GM19035 (cell line): ENCODE results near the gene WDR1.

Source experiments
- ATAC-seq: cut with Tn5 transposase; IDR thresholded peaks from one replicate; pipeline ENCODE4 v1.9.1; 2021; ENCODE audit not compliant: unreplicated experiment

WDR1 gene

DNA sequence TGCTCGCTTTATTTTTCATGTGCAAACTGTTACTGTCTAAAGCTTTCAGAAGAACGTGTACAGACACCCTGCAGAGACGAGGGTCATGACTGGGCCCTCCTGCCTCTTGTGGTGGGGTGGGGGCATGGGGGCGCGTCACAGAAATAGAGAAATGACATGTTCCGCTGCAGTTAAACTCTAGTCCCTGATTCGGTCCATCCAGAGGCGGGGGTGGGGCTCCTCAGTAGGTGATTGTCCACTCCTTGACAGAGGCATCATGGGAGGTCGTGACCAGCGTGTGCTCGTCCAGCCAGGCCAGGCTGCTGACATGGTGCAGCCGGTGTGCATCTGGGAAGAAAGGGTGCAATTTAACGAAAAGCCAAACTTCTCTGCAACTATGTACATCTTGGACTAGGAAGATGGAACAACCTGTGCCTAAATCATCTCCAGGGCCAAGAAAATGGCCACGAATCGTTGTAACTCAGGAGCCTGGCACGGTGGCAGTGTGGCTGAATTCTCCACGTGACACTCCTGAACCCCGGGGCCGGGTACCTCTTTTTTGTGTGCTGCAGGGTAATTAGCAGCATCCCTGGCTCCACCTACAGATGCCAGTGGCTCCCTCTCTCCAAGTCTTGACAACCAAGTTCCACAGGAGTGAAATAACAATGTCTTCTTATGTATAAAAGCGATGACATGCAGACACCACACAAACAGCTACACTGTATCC, 41.3 kb downstream of the WDR1 start:
- no peak for ATAC-seq

DNA sequence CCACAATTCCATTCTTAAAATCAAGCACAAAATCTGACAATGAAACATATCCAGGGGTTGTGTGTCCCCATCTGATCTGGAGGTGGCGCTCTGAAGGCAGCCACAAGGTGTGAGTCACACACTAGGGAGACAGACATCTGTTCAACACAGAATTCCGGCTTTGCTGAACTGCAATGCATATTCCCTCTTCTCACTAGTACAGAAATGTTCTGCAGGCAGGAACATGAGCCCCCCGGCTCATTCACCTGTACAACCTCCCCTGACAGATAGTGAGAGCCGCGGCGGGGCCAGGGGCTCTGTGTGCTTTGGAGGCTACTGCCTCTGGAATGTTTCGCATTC, 41.9 kb downstream of the WDR1 start:
- no peak for ATAC-seq

DNA sequence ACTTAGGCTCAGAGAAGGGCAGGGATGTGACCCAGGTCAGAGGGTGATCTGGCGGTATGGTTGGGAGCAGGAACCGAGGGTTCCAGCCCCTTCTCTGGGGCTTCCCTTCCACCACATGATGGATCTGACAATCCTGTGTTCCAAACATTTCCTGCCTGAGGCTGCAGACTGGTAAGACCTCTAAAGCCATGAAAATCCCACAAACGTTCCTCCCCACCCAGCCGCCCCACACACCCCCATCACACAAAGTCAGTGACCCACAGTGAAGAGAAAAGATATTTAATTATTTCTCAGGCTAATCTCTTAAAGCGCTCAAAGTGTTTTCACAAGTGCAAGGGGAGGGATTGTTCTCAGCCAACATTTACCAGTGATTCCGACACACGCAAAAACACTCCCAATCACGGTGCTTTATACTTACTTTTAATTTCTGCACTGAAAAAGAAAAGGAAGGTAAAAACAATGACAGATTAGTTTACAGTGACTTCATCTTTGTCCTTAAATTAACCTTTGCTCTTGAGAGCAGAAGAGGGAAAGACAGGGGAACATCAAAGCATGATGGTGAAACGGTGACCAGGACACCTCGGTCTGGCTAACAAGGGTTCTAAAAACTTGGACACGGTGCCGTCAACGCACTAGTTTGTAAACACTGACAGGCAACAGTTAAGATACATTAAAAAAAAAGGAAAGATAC, 42.4 kb downstream of the WDR1 start:
- no peak for ATAC-seq

DNA sequence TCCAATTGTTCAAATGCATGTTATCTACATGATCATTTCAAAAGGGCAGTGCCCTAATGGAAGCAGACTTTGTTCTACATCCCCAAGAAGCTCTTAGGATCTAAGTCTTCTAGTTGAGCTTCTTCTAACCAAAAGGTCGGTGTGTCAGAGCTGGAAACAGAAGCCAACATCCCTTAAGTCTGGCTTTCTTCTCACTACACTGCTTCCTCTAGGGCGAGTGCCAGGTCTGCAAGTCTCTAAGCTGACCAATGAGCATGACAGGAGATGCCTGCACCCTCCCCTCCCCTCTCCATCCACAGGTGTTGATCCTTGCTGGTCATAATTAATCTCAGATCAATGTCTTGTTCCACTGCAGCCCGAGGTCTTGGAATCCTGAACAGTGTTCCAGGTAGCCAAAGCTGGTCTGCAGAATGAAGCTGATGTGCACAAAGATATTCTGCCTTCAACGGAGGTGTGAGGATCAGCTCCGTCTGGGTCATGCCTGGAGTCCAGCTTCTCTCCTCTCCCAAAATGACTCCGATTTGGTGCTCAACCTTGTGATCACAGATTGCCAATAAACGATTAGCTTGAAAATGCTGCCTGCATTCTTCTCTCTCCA, 44.1 kb downstream of the WDR1 start:
- no peak for ATAC-seq

DNA sequence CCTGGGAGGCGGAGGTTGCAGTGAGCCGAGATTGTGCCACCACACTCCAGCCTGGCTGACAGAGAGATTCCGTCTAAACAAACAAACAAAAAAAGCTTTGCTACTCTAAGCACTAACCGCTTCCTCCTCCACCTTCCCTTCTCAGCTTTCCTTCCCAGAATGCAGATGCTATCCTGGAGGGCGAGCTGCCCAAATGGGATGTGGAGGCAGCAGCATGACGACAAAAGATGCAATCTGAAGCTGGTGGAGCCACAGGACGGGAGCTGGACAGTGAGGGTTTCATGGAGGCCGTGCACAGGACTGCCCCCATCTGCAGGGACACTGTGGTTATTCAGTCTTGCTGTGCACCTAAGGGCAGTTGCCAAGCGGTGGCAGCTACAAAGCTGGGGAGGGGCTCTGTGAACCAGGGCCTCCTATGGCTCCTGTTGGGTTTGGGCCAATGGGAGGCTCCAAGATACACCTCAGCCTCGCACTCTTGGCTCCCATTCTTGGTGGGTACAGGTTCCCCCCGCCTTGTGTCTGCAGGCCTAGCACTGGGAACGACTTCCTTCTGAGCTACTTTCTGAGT, 47.4 kb downstream of the WDR1 start:
- no peak for ATAC-seq

DNA sequence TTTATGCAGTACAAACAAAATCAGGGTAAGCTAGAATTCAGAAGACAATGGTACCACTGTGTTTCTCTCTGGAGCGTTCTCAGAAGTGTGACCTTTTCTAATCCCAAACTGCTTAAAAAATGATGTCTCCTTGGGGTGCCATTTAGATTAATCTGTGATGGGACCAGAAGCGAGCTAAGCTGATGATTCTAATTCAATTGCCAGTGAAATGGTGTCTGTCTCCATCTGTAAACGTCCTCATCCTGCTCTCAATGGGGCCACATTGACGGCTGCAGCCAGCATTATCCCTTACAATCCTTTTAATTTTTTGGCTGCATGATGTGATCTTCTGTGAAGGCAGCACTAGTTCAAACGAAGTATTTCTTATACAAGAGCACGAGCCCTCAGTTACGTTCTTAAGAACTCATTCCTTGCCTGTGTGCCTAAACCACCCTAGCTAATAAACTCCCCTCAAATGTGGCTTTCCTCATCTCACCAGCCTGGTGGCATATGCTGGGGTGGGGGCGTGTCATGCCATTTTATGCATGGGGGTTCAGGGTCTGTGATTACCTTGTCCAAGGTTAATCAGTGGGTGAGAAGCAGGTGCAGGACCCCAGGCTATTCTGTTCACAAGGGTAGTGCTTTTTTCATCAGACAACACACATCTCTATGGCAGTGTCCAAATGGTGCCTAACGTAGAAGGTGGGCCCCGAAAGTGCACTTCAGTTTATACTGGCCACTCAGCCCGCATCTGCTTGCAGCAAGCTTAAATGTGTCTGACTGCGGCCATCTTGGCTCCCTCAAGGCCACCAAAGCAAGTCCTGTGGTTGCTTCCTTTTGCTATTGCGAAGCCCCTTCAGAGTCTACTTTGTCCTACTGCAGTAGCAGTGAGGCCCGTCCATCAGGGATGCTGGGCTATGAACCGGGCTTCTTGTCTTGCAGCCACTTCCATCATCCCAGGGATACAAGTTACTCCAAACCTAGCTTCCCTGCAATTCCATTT, 49.6 kb downstream of the WDR1 start:
- no peak for ATAC-seq

DNA sequence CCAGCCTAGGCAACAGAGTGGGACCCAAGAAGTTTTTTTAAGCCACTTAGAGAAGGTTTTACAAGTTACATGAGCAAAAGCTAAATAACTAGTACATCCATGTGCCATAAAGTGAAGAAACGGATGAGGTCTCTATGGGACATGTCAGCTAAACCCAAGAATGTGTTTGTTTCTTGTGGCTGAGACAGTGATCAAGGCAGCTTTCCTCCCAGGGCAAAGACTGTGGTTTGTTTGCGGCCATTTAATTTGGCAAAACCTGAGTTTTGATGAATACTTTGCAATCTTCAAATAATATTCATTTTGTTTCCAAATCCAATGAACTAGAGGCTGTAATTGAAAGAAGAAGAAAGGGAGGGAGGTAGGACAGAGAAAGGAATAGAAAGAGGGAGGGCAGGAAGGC, 50.4 kb downstream of the WDR1 start:
- ATAC-seq: no peak

DNA sequence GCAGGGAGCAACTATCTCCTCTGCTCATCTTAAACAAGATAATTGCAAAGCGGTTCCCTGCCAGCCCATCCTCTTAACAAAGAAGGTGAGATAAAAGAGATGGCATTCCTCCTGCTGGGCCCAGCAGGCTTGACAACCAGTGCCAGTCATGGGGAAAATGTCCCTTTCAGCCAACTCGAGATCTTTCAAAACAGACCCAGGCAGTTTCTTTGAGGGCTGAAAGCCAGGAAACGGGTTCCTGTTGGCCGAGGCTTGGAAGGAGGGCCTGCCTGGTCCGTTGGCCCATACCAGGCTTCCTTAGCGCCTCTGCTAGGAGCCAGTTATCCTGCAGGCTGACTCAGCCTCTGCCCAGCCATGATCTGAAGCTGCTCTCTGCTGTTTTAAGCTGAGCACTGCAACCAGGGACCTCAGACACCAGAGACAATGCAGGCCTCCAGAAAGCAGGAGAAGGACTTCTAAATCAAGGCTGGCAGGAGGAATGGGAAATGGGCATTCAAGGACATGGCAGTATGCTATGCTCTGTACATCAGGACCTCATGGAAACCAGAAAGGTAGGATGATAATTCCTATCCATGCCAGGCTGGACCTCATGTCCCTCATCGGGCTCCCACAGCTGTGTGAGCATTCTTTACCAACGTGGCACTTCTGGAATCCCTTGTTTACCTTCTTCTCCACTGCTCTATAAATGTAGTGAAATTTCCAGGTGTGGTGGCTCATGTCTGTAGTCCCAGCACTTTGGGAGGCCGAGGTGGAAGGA, 52.9 kb downstream of the WDR1 start:
- ATAC-seq: no peak

DNA sequence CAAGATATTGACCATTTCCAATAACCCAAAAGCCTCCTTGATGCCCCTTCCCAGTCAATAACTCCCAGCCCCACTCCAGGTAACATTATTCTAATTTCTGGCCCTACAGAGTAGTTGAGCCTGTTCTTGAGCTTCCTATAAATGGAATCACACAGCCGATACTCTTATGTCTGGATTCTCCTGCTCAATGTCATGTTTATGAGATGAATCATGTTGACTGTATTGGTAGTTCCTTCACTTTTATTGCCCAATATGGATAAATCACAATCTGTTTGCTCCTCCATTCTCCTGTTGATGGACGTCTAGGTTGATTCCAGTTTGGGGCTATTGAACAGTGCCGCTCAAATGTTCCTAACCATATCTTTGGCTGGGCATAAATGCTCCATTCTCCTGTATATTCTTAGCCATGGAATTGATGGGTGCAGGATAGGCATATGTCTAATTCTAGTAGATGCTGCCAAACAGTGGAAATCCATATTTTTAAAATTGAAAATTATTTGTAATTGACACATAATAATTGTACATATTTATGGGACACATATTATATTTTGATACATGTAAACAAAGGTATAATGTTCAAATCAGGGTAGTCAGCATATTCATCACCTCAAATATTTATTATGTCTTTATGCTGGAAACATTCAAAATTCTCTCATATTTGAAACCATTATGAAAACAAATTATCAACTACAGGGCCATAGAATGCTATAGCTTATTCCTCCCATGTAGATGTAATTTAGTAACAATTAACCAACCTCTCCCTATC, 54.8 kb downstream of the WDR1 start:
- ATAC-seq: no peak

DNA sequence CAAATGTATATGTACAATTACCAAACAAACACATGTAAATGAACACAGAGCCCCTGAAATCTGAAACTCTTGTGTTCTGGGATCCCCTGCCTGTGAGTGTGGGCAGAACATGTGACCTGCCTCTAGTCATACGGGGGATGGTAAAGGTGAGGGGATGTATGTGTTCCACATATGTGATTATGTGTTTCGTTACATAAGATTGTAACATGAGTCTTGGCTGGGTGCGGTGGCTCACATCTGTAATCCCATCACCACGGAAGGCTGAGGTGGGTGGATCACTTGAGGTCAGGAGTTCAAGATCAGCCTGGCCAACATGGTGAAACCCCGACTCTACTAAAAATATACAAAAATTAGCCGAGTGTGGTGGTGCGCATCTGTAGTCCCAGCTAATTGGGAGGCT, 58.2 kb downstream of the WDR1 start:
- no peak for ATAC-seq

DNA sequence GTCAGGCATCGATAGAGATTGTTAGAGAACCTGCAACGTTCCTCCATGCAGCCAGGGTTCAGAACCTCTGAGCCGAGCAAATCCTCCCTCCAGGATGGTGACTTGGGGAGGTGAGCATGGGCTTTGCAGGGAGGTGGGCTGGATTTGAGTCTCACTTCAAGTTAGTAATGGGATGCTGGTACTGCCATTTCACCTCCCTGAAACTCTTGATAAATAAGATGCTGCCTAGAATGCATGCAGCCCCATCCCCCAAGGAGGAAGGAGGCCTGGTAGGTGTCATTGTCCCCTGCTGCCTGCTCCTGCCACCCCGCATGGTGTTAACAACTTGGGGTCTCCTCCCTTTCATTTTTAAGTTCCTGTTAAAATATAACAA, 59.6 kb downstream of the WDR1 start:
- ATAC-seq: no peak

DNA sequence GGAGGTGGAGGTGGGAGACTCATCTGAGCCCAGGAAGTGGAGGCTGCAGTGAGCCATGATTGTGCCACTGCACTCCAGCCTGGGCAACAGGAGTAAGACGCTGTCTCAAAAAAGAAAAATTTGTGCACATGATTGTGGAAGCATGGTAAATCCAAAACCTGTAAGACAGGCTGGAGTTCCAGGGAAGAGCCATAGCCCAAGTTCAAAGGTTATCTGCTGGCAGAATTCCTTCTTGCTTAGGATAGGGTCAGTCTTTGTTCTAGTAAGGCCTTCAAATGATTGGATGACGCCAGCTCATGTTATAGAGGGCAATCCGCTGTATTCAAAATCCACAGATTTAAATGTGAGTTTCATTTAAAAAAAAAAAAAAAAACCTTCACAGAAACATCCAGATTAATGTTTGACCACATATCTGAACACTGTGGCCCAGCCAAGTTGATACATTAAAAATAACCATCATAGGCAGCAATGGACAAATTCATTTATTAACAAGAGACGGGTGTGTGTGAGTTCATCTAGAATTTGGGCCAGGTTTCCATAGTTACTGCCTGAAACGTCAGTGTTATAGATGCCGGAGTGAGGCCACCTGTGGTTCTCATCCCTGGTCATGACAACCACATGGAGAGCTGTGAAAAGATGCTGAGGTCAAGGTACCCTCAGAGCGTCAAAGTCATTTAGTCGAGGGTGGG, 60.1 kb downstream of the WDR1 start:
- ATAC-seq: no peak

DNA sequence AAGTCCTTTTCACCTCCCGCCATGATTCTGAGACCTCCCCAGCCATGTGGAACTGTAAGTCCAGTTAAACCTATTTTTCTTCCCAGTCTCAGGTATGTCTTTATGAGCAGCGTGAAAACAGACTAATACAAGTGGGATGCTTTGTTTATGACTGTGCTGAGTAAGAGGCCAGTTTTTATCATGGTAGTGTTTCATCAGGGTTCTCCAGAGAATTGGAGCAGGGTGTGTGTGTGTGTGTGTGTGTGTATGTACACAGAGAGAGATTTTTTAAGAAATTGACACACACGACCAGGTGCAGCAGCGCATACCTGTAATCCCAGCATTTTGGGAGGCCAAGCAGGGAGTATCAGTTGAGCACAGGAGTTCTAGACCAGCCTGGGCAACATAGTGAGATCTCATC, 60.7 kb downstream of the WDR1 start:
- no peak for ATAC-seq

DNA sequence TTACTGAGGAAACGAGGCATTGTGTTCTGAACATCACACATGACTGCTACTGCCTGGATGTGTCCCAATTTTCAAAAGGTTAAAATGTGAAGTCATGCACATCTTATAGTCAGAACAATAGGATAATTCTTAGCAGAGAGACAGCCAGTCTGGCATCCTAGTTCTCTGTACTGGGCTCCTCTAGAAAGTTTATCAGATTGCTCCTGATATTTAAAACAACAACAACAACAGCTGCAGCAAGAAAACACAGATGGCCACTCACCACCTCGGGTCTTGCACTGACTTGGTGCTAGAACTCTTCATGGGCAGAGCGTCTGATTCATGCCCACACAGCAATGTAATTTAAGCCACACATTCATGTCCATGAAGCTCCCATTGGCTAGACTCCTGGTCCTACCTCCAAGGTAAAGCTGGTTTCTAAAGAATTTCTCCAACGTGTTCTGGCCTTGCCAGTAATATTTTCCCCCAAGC, 62.0 kb downstream of the WDR1 start:
- no peak for ATAC-seq

DNA sequence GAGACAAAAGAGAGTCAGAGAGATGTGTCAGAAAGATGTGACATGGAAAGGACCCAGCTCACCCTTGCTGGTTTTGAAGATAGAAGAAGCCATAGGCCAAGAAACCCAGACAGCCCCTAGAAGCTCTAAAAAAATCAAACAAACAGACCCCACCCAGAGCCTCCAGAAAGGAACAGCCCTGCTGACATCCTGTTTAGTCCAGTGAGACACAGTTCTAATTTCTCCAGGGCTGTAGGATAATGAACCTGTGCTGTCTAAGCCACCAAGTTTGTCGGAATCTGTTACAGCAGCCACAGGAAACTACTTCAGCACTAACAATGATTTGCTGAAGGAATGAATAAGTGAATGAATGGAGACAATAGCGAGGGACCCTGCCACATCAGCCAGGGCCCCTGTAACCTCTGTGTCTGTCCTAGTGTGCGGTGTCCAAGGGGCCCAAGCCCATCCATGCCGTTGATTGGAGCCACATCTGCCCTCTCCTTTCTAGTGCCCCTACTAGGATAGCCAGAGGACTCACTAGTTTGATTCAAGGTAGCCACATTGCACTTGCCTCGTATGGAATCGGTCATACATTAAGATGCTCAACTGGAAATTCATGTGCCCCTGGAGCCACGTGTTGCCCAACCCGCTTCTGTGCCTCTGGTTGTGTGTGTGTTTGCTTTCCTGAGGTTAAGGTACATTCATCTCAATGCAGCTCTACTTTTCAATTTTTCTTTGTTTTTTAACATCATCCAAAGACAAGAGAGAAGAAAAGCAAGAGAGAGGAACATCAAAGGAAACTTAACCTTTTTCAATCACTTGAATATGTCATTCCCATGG, 62.8 kb downstream of the WDR1 start:
- ATAC-seq: no peak

DNA sequence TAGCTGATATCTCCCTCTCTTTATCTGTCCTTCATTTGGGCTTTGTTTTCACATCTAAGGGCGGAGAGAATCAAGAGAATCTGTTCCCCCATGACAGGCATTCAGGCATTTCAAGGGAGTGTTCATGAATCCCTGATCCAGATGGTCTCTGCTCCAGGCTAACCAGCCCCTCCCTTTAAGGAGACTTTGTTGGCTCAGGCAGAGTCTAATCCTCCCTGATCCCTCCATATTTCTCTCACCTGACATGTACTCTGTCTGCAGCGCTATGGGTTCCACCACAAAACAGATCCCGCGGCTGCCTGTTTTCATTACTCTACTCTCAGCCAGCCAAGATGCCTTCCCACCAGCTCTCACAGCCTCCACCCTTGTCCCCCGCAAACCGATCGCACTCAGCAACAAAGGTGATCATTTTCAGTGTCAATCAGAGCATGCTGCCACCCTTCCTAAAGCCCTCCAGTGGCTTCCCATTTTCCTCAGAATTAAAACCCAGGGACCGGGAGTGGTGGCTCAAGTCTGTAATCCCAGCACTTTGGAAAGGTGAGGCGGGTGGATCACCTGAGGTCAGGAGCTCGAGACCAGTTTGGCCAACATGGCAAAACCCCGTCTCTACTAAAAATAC, 65.0 kb downstream of the WDR1 start:
- ATAC-seq: no peak

DNA sequence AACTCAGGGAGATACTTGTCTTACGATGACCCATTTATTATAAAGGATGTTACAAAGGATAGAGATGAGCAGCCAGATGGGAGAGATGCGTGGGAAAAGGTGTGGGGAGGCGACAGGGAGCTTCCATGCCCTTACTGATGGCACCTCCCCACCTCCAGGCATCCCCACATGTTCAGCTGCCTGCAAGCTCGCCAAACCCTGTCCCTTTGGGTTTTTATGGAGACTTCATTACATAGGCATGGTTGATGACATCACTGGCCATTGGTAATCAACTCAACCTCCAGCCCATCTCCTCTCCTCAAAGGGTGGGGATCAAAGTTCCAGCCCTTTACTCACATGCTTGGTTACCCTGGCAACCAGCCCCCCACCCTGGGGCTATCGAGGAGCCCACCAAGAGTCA, 65.9 kb downstream of the WDR1 start:
- ATAC-seq: no peak

DNA sequence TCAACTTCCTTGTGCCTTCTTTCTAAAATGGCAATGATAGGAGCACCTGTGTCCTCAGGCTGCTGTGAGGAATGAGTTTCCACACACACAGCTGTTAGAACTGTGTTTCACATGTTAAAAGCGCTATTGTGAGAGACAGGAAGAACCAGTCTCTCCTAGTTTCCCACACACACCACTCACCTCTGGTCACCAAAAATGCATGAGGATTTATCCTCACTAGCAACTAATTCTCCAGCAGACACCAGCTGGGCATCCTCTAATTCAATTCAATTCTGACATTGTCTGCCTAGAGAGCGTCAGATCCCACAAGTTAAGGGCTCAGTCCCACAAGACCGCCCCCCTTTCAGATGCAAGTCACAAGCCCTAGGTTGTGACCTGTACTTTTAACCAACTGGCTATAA, 66.3 kb downstream of the WDR1 start:
- ATAC-seq: no peak
